GM23338 (cell line): Measurements from ENCODE around the gene TIGAR. TPM values are rescaled to one million over a fixed set of nuclear protein-coding genes. Genes with fewer than 3 reads are reported as not detected.

Experiments
- ATAC-seq: fragments of 200-7000 bp; cut with Tn5 transposase; 3 replicates; pipeline ENCODE4 v1.9.1; 2020
- DNase-seq: peaks from one replicate; pipeline ENCODE4 v3.0.0-alpha.2; 2015; ENCODE audit warnings: low spot score
- H2AFZ ChIP-seq: fragments of 200-600 bp; sonication (generic); 2 replicates; pipeline ENCODE4 v1.8.0; 2016; ENCODE audit warnings: antibody characterized with exemption, mild to moderate bottlenecking, moderate library complexity
- H3F3A ChIP-seq: fragments of 200-600 bp; sonication (generic); replicated peaks from 2 replicates; pipeline ENCODE4 v1.8.0; 2017; ENCODE audit warnings: antibody characterized with exemption, mixed run types, low read depth
- H3K27ac ChIP-seq: fragments of 200-600 bp; sonication (generic); 2 replicates; pipeline ENCODE4 v1.6.1; 2016; ENCODE audit warnings: low read depth
- H3K27me3 ChIP-seq: fragments of 200-600 bp; sonication (generic); 2 replicates; pipeline ENCODE4 v1.8.0; 2016; ENCODE audit warnings: mild to moderate bottlenecking, mixed run types, moderate library complexity; ENCODE audit not compliant: insufficient read depth
- H3K36me3 ChIP-seq: fragments of 200-600 bp; sonication (generic); 2 replicates; pipeline ENCODE4 v1.8.0; 2016; ENCODE audit warnings: mild to moderate bottlenecking; ENCODE audit not compliant: insufficient read depth
- H3K4me1 ChIP-seq: fragments of 200-600 bp; sonication (generic); 2 replicates; pipeline ENCODE4 v1.8.0; 2016; ENCODE audit warnings: mild to moderate bottlenecking, moderate library complexity; ENCODE audit not compliant: insufficient read depth
- H3K4me2 ChIP-seq: fragments of 200-600 bp; sonication (generic); 2 replicates; pipeline ENCODE4 v1.7.1; 2017; ENCODE audit warnings: mixed run types
- H3K4me3 ChIP-seq: fragments of 200-600 bp; sonication (generic); 2 replicates; pipeline ENCODE4 v1.6.1; 2016; ENCODE audit warnings: mixed run types
- H3K79me2 ChIP-seq: fragments of 200-600 bp; sonication (generic); replicated peaks from 2 replicates; pipeline ENCODE4 v1.8.0; 2017; ENCODE audit warnings: mild to moderate bottlenecking; ENCODE audit not compliant: insufficient read depth
- H3K9me2 ChIP-seq: fragments of 200-600 bp; sonication (generic); 2 replicates; pipeline ENCODE4 v1.8.0; 2017; ENCODE audit not compliant: insufficient read depth
- H4K20me1 ChIP-seq: fragments of 200-600 bp; sonication (generic); replicated peaks from 2 replicates; pipeline ENCODE4 v1.8.0; 2017; ENCODE audit warnings: mild to moderate bottlenecking; ENCODE audit not compliant: insufficient read depth
- H3K27ac Mint-ChIP-seq: 2 replicates; pipeline ENCODE4 v1.8.0; 2020; ENCODE audit warnings: inconsistent platforms, mild to moderate bottlenecking, moderate library complexity, mixed read lengths
- H3K27me3 Mint-ChIP-seq: 3 replicates; pipeline ENCODE4 v1.8.0; 2022; ENCODE audit warnings: low read depth, mild to moderate bottlenecking, moderate library complexity, mixed read lengths, inconsistent platforms; ENCODE audit not compliant: insufficient read depth, poor library complexity
- H3K36me3 Mint-ChIP-seq: 3 replicates; pipeline ENCODE4 v1.8.0; 2021; ENCODE audit warnings: low read depth, mild to moderate bottlenecking, inconsistent platforms, moderate library complexity, mixed read lengths
- H3K4me1 Mint-ChIP-seq: 3 replicates; pipeline ENCODE4 v1.8.0; 2020; ENCODE audit warnings: mild to moderate bottlenecking, inconsistent platforms, mixed read lengths
- H3K4me3 Mint-ChIP-seq: 3 replicates; pipeline ENCODE4 v1.8.0; 2021; ENCODE audit warnings: moderate library complexity, mild to moderate bottlenecking, inconsistent platforms, mixed read lengths
- H3K9me3 Mint-ChIP-seq: 3 replicates; pipeline ENCODE4 v1.8.0; 2020; ENCODE audit warnings: moderate library complexity, mild to moderate bottlenecking, inconsistent platforms, mixed read lengths
- CREB1 ChIP-seq: fragments of 250-450 bp; sonication (Bioruptor Pico); IDR thresholded peaks from 2 replicates; pipeline ENCODE4 v1.5.0; 2020; ENCODE audit warnings: low read depth, mild to moderate bottlenecking, moderate library complexity
- CTCF ChIP-seq, 2 experiments: fragments of 200-600 bp in 1 of 2; sonication (generic) in 1 of 2; conservative IDR thresholded peaks; 2 replicates each; pipeline versions ENCODE4 v1.5.1 to v1.6.1; 2016 to 2017; ENCODE audit warnings: antibody characterized with exemption in 2 of 2, low read depth in 2 of 2, mild to moderate bottlenecking in 2 of 2, moderate library complexity in 1 of 2
- ETS1 ChIP-seq: IDR thresholded peaks from 2 replicates; pipeline ENCODE4 v1.6.1; 2016; ENCODE audit warnings: antibody characterized with exemption
- EZH2 ChIP-seq: fragments of 200-600 bp; sonication (generic); IDR thresholded peaks from one replicate; pipeline ENCODE4 v1.8.0; 2017; ENCODE audit warnings: antibody characterized with exemption, mild to moderate bottlenecking, low read depth; ENCODE audit not compliant: unreplicated experiment
- EZH2phosphoT487 ChIP-seq: fragments of 200-600 bp; sonication (generic); IDR thresholded peaks from one replicate; pipeline ENCODE4 v1.8.1; 2018; ENCODE audit warnings: antibody characterized with exemption; ENCODE audit not compliant: unreplicated experiment
- JUNB ChIP-seq: IDR thresholded peaks from one replicate; pipeline ENCODE4 v1.6.1; 2016; ENCODE audit warnings: antibody characterized with exemption; ENCODE audit not compliant: unreplicated experiment
- NANOG ChIP-seq: IDR thresholded peaks from 2 replicates; pipeline ENCODE4 v1.6.1; 2016; ENCODE audit warnings: antibody characterized with exemption, borderline replicate concordance
- POLR2AphosphoS5 ChIP-seq: IDR thresholded peaks from 2 replicates; pipeline ENCODE4 v1.6.1; 2016; ENCODE audit warnings: antibody characterized with exemption, low read depth
- REST ChIP-seq: IDR thresholded peaks from one replicate; pipeline ENCODE4 v1.6.1; 2018; ENCODE audit warnings: antibody characterized with exemption; ENCODE audit not compliant: unreplicated experiment
- STAT1 ChIP-seq: IDR thresholded peaks from one replicate; pipeline ENCODE4 v1.6.1; 2016; ENCODE audit warnings: antibody characterized with exemption; ENCODE audit not compliant: unreplicated experiment
- ZNF114 ChIP-seq: fragments of 250-450 bp; sonication (Bioruptor Pico); IDR thresholded peaks from 2 replicates; pipeline ENCODE4 v1.5.0; 2020; ENCODE audit warnings: mild to moderate bottlenecking, moderate library complexity
- ZNF331 ChIP-seq: fragments of 250-450 bp; sonication (Bioruptor Pico); IDR thresholded peaks from 2 replicates; pipeline ENCODE4 v1.5.0; 2020; ENCODE audit warnings: low read depth, mild to moderate bottlenecking, moderate library complexity
- ZNF462 ChIP-seq: fragments of 250-450 bp; sonication (Bioruptor Pico); IDR thresholded peaks from 2 replicates; pipeline ENCODE4 v1.5.0; 2020; ENCODE audit warnings: mild to moderate bottlenecking, moderate library complexity
- long read RNA-seq: library from polyadenylated mRNA; unstranded; transcript quantifications from one replicate; pipeline ENCODE4 v2.0.0, GENCODE V29; 2020; ENCODE audit not compliant: unreplicated experiment
- polyA plus RNA-seq: library from polyadenylated mRNA; unstranded; fragments of >200 nt; fragmentation: Nextera tagmentation; extraction: Ambion mirVana; gene quantifications from 2 replicates; pipeline ENCODE4 v1.2.1, GENCODE V29; 2016
- total RNA-seq: library from RNA; depleted of rRNA; stranded (reverse); fragments of >200 nt; shearing (Covaris generic); gene quantifications from 2 replicates; pipeline ENCODE4 v1.2.3, GENCODE V29; 2014; rRNA removed

TIGAR gene
- total RNA-seq (10.4 and 17.0 TPM in 2 replicates), polyA plus RNA-seq (9.3 and 13.3 TPM in 2 replicates)
- long read RNA-seq, transcript TIGAR-201 (6 exons, 2,782 nt), result major isoform, 32 of 34 reads
- long read RNA-seq, partial matches to known transcripts, result 0 of 34 reads
- long read RNA-seq, other reads (novel, unspliced or antisense), result 2 of 34 reads

- Mint-ChIP-seq H3K9me3 (no peaks in the 10 kb centered on the region; the same call in 2 of the 3 replicates), H3K4me1 (peaks cover 17% of the 10 kb centered on the region), H3K27me3 (peaks cover 10% of the 10 kb centered on the region), H3K27ac (peak within 1 kb of the TSS; percentile 96), H3K36me3 (peaks cover 11% of the 10 kb centered on the region), H3K4me3 (peak within 1 kb of the TSS; percentile 90)
- H4K20me1 ChIP-seq, result no peaks in the 10 kb centered on the region
- H2AFZ ChIP-seq, result peak within 1 kb of the TSS; percentile 92
- H3K36me3 ChIP-seq, result no peaks in the 10 kb centered on the region
- H3K27me3 ChIP-seq, result peaks cover 7% of the 10 kb centered on the region; the same call in 1 of the 2 replicates
- peaks cover 46% of the 10 kb centered on the region for H3K79me2 ChIP-seq
- peaks cover 4% of the 10 kb centered on the region for H3K4me1 ChIP-seq
- ATAC-seq, result peak; percentile 98
- peak; percentile 98 for DNase-seq
- H3F3A ChIP-seq, result peaks cover 9% of the 10 kb centered on the region; the same call in 1 of the 2 replicates
- peak within 1 kb of the TSS; percentile 99 for H3K4me2 ChIP-seq
- H3K9me2 ChIP-seq, result no peaks in the 10 kb centered on the region
- H3K4me3 ChIP-seq, result peak within 1 kb of the TSS; percentile 99
- H3K27ac ChIP-seq, result peak within 1 kb of the TSS; percentile 98
- TF ChIP-seq ZNF331 (CRISPR knock-in tag) (no peak), CREB1 (CRISPR knock-in tag) (peak; percentile 87), REST (no peak), EZH2phosphoT487 (no peak), JUNB (no peak), ETS1 (peak; percentile 12; the same call in 1 of the 2 replicates), POLR2AphosphoS5 (peak; percentile 84), STAT1 (no peak), NANOG (no peak), ZNF114 (no peak), ZNF462 (no peak), EZH2 (no peak), CTCF (conservative IDR thresholded peaks at IDR 0.05; ENCODE audit: low read depth in 2 of 2) (no peak)
These were observed at the start of gene TIGAR for GRCh38 chr12:4320853-4321701. Gene TIGAR (plus strand): TSS chr12:4321213. CDS start chr12:4321272, 59 bp downstream.
